ENCODE data around the gene SMG6. TPM values are rescaled to one million over a fixed set of nuclear protein-coding genes. Genes with fewer than 3 reads are reported as not detected.

Gene SMG6
- total RNA-seq, 1 donor from 2014 or later: 9.2 TPM

DNA sequence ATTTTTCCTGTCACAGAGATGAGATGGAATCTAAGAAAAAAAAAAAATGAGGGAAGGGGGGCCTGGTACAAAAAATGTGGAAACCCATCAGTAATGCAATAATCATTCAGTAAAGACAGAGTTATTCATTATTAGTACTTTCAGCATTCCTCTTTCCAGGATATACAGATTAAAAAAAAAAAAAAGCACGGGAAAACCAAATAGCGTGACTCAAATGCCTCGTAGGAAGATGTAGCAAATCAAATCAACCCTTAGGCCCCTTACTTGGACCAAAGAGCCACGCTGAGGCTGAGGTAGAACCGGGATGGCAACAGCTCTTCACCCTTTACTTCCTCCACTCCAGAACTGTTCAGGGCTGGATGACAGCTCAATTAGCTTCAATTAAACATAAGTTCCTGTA lies 52.5 kb downstream of the SMG6 start:
- H3K4me3 ChIP-seq (ENCODE audit: low read depth, low read length): no peak overlapping the region
- DNase-seq (ENCODE audit: low read depth): no peak
- no peaks in the 10 kb centered on the region for H3K27me3 ChIP-seq (ENCODE audit: control insufficient read depth, insufficient read depth, low read length)
- TF ChIP-seq, protein P1, sequence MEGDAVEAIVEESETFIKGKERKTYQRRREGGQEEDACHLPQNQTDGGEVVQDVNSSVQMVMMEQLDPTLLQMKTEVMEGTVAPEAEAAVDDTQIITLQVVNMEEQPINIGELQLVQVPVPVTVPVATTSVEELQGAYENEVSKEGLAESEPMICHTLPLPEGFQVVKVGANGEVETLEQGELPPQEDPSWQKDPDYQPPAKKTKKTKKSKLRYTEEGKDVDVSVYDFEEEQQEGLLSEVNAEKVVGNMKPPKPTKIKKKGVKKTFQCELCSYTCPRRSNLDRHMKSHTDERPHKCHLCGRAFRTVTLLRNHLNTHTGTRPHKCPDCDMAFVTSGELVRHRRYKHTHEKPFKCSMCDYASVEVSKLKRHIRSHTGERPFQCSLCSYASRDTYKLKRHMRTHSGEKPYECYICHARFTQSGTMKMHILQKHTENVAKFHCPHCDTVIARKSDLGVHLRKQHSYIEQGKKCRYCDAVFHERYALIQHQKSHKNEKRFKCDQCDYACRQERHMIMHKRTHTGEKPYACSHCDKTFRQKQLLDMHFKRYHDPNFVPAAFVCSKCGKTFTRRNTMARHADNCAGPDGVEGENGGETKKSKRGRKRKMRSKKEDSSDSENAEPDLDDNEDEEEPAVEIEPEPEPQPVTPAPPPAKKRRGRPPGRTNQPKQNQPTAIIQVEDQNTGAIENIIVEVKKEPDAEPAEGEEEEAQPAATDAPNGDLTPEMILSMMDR (IDR thresholded peaks at IDR 0.05; ENCODE audit: insufficient read depth, low read length, severe bottlenecking): no peak
- H3K36me3 ChIP-seq (ENCODE audit: control insufficient read depth, insufficient read depth, low read length): peaks cover 4% of the 10 kb centered on the region
- FAIRE-seq: no peak

DNA sequence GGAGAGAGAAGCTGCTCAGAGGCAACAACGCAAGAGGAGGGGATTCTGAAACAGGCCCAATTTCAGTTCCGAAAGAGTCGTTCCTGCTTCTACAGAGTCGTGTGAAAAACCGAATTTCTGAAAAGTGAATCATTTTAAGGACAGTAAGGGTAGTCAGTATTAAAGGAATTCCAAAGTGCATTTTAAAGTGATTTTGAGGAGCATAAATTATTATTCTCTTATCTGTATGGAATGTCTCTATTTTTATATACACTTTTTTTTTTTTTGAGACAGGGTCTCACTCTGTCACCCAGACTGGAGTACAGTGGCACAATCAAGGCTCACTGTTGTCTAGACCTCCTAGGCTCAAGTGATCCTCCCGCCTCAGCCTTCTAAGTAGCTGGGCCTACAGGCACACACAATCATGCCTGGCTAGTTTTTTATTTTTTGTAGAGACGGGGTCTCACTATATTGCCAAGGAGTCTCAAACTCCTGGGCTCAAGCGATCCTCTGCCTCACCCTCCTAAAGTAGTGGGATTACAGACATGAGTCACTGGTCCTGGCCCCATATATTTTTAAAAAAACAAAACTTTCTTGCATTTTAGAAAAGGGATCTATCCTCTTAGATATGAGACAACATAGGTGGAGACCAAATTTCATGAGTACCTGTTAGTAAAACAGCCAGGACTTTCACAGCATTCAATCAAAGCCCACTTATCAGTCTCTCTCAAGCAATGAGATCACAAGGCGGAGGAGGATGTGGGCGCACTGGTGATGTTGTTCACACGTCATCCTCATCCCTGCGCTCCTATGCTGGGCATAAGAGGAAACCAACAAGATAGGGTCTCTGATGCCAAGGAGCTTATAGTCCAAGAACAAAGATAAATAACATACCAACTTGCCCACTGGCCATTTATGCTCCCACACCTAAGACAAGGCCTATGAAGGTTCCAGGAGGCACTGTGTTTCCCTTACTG lies 53.2 kb downstream of the SMG6 start:
- H3K27me3 ChIP-seq (ENCODE audit: control insufficient read depth, insufficient read depth, low read length): no peaks in the 10 kb centered on the region
- H3K4me3 ChIP-seq (ENCODE audit: low read depth, low read length): no peak overlapping the region
- FAIRE-seq (no peak), DNase-seq (ENCODE audit: low read depth) (no peak)
- H3K36me3 ChIP-seq (ENCODE audit: control insufficient read depth, insufficient read depth, low read length): peaks cover 4% of the 10 kb centered on the region
- TF ChIP-seq, protein P1 (IDR thresholded peaks at IDR 0.05; ENCODE audit: insufficient read depth, low read length, severe bottlenecking): no peak

DNA sequence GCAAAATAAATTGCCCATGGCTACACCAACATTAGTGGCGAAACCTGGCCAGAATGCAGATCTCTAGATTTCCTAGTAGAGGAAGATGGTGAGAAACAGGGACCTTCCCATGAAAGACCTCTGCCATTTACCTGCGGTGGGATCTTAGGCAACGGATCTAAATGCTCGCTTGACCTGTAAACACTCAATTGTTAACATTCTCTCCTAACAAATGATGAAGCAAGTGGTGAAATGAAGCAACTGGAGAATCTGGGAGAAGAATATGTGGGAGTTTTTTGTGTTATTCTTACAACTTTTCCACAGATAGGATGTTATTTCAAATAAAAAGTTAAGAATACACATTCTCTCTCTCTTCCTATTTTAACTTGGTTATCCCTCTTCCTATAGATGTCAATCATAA lies 56.6 kb downstream of the SMG6 start:
- H3K36me3 ChIP-seq (ENCODE audit: control insufficient read depth, insufficient read depth, low read length): peaks cover 8% of the 10 kb centered on the region
- no peak for FAIRE-seq
- TF ChIP-seq, protein P1 (IDR thresholded peaks at IDR 0.05; ENCODE audit: insufficient read depth, low read length, severe bottlenecking): no peak
- no peak overlapping the region for H3K4me3 ChIP-seq (ENCODE audit: low read depth, low read length)
- no peaks in the 10 kb centered on the region for H3K27me3 ChIP-seq (ENCODE audit: control insufficient read depth, insufficient read depth, low read length)
- no peak for DNase-seq (ENCODE audit: low read depth)

DNA sequence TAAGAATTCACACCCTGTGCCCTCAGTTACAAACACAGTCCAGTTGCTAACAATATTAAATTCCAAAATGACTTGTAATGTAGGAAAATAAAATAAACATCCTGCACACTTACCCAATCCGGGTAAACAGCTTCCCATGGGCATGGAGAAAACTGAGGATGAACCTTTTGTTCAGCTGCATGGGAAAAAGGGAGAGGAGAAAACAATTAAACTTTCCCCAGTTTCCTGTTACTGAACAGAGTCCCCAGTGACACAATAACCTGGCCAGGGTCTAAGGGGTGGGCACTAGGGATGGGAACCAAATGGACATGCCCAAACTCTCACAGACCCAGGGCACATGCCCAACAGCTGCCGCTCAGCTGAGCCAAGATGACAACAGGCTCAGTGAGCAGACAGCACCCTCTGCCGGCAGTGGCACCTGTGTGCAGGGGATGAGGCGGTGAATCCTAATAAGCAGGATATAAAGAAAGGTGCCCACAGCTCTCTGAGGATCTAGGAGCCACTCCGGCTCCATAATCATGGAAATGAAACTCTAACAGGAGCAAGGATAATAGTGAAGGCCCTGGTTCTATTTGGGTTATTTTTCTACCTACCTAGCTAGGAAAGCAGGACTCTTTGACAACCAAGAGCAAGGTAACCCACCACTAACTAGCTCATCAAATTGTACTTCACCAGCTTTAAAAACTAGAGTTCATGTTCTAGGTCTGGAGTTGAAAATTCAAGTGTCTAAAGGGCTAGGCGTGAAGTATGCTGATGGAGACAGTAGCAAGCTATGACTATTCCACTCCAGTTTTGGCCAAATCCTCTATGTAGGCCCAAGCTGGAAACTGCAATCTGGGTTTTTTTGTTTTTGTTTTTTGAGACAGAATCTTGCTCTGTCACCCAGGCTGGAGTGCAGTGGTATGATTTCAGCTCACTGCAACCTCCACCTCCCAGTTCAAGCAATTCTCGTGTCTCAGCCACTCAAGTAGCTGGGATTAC lies 58.8 kb downstream of the SMG6 start:
- Histone ChIP-seq H3K4me3 (ENCODE audit: low read depth, low read length) (no peak overlapping the region), H3K36me3 (ENCODE audit: control insufficient read depth, insufficient read depth, low read length) (peaks cover 7% of the 10 kb centered on the region), H3K27me3 (ENCODE audit: control insufficient read depth, insufficient read depth, low read length) (no peaks in the 10 kb centered on the region)
- FAIRE-seq (peak; percentile 43), DNase-seq (ENCODE audit: low read depth) (peak; percentile 63)
- TF ChIP-seq, protein P1 (IDR thresholded peaks at IDR 0.05; ENCODE audit: insufficient read depth, low read length, severe bottlenecking): peak; percentile 97

DNA sequence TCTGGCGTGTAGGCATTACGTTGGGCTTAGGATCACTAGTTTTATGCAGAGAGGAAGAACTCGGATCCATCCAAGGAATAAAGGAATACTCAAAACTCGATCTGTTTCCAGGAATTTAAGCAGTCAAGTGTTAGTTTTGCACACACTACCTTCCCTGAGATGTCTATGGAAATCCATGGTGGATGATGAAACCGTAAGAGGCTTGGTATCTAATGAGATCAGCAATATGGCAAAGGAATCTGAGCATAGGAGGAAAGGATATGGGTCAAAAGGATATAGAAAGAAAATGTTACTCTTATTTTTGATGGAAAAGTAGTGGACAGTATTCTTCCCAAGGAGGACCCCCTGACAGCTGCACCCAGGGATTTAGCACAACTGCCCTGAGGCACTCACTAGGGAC lies 59.6 kb downstream of the SMG6 start:
- DNase-seq (ENCODE audit: low read depth) (no peak), FAIRE-seq (no peak)
- Histone ChIP-seq H3K36me3 (ENCODE audit: control insufficient read depth, insufficient read depth, low read length) (peaks cover 7% of the 10 kb centered on the region), H3K27me3 (ENCODE audit: control insufficient read depth, insufficient read depth, low read length) (no peaks in the 10 kb centered on the region), H3K4me3 (ENCODE audit: low read depth, low read length) (no peak overlapping the region)
- TF ChIP-seq, protein P1 (IDR thresholded peaks at IDR 0.05; ENCODE audit: insufficient read depth, low read length, severe bottlenecking): no peak

Data from bronchial epithelial cell (primary cell).